HepG2 (cell line): ENCODE data around the gene NADK2. TPM values are rescaled to one million over a fixed set of nuclear protein-coding genes. Genes with fewer than 3 reads are reported as not detected.
A peak's percentile ranks its signal among the peaks of the same experiment; 100 is the strongest.

Source experiments
- AFF4 ChIP-seq: sonication (generic); formaldehyde crosslinking; IDR thresholded peaks from 2 replicates; pipeline ENCODE4 v1.4.0; 2020; ENCODE audit warnings: missing genetic modification reagents
- CBX1 ChIP-seq: IDR thresholded peaks from one replicate; pipeline ENCODE4 v1.6.1; 2016; ENCODE audit warnings: antibody characterized with exemption, low read depth
- CC2D1A ChIP-seq: sonication (generic); formaldehyde crosslinking; IDR thresholded peaks from 2 replicates; pipeline ENCODE4 v1.8.1; 2023; ENCODE audit warnings: mild to moderate bottlenecking, missing genetic modification reagents
- CCDC6 ChIP-seq: sonication (generic); formaldehyde crosslinking; IDR thresholded peaks from 2 replicates; pipeline ENCODE4 v1.8.1; 2022; ENCODE audit warnings: mild to moderate bottlenecking, missing genetic modification reagents, moderate library complexity
- ELF1 ChIP-seq: sonication (generic); formaldehyde crosslinking; IDR thresholded peaks from 2 replicates; pipeline ENCODE4 v1.4.0; 2020; ENCODE audit warnings: missing genetic modification reagents
- FLYWCH1 ChIP-seq: sonication (generic); formaldehyde crosslinking; IDR thresholded peaks from 2 replicates; pipeline ENCODE4 v1.8.1; 2023; ENCODE audit warnings: mild to moderate bottlenecking, missing genetic modification reagents
- HOXA5 ChIP-seq: sonication (generic); formaldehyde crosslinking; IDR thresholded peaks from 2 replicates; pipeline ENCODE4 v1.4.0; 2020; ENCODE audit warnings: missing genetic modification reagents
- KDM5A ChIP-seq: fragments of 200-600 bp; sonication (generic); IDR thresholded peaks from 2 replicates; pipeline ENCODE4 v1.7.0; 2018; ENCODE audit warnings: antibody characterized with exemption, mild to moderate bottlenecking, low read length, borderline replicate concordance
- KLF12 ChIP-seq: sonication (generic); formaldehyde crosslinking; IDR thresholded peaks from 2 replicates; pipeline ENCODE4 v1.4.0; 2020; ENCODE audit warnings: missing genetic modification reagents, borderline replicate concordance
- LCORL ChIP-seq, 2 experiments: fragments of 450-650 bp in 1 of 2; sonication (generic) in 1 of 2; formaldehyde crosslinking in 1 of 2; IDR thresholded peaks; 2 replicates each; pipeline versions ENCODE4 v1.5.0 to v1.6.1; 2017 to 2020; ENCODE audit warnings: antibody characterized with exemption in 1 of 2, missing genetic modification reagents in 1 of 2
- MYPOP ChIP-seq: sonication (generic); formaldehyde crosslinking; IDR thresholded peaks from 2 replicates; pipeline ENCODE4 v1.8.1; 2023; ENCODE audit warnings: mild to moderate bottlenecking, moderate library complexity, missing genetic modification reagents
- MZF1 ChIP-seq: sonication (generic); formaldehyde crosslinking; IDR thresholded peaks from 2 replicates; pipeline ENCODE4 v1.8.1; 2023; ENCODE audit warnings: mild to moderate bottlenecking, missing genetic modification reagents, borderline replicate concordance
- NPAS2 ChIP-seq: sonication (generic); formaldehyde crosslinking; IDR thresholded peaks from 2 replicates; pipeline ENCODE4 v1.8.0; 2022; ENCODE audit warnings: mild to moderate bottlenecking, missing genetic modification reagents, borderline replicate concordance
- NR2F2 ChIP-seq: IDR thresholded peaks from 2 replicates; pipeline ENCODE4 v1.6.1; 2012; ENCODE audit warnings: low read depth, inconsistent platforms, borderline replicate concordance
- SPEN ChIP-seq: sonication (generic); formaldehyde crosslinking; IDR thresholded peaks from 2 replicates; pipeline ENCODE4 v1.5.1; 2020; ENCODE audit warnings: low read depth, mild to moderate bottlenecking, missing genetic modification reagents
- TCF7L2 ChIP-seq: IDR thresholded peaks from 2 replicates; pipeline ENCODE4 v1.6.1; 2011; ENCODE audit warnings: mild to moderate bottlenecking, low read depth, low read length, moderate library complexity
- TEAD3 ChIP-seq: optimal IDR thresholded peaks from 2 replicates; pipeline ENCODE3; 2016; ENCODE audit warnings: borderline replicate concordance
- ZBTB2 ChIP-seq: sonication (generic); formaldehyde crosslinking; IDR thresholded peaks from 2 replicates; pipeline ENCODE4 v1.8.0; 2022; ENCODE audit warnings: low read depth, missing genetic modification reagents
- ZBTB39 ChIP-seq: sonication (generic); formaldehyde crosslinking; IDR thresholded peaks from 2 replicates; pipeline ENCODE4 v1.5.0; 2020; ENCODE audit warnings: missing genetic modification reagents
- ZC3H13 ChIP-seq: sonication (generic); formaldehyde crosslinking; IDR thresholded peaks from 2 replicates; pipeline ENCODE4 v1.8.1; 2023; ENCODE audit warnings: mild to moderate bottlenecking, missing genetic modification reagents, moderate library complexity
- polyA plus RNA-seq, 8 experiments: library from polyadenylated mRNA; depleted of rRNA in 3 of 8; stranded (reverse) in 7 of 8; unstranded in 1 of 8; fragments of >200 nt; fragmentation: Illumina TruSeq in 4 of 8; extraction: Trizol in 4 of 8; gene quantifications; 2 replicates each; pipeline versions ENCODE4 v1.2.1 to v1.2.3, GENCODE V29; 2011 to 2016; ENCODE audit warnings: low read depth in 4 of 8, missing spikeins in 1 of 8, mixed read lengths in 1 of 8; ENCODE audit not compliant: insufficient read depth in 1 of 8
- total RNA-seq, 5 experiments: library from RNA; depleted of rRNA; stranded (reverse); fragments of >200 nt; fragmentation: Illumina TruSeq; extraction: Trizol; gene quantifications; 2 replicates each; pipeline ENCODE4 v1.2.3, GENCODE V29; 2016; ENCODE audit warnings: low read depth in 1 of 5

NADK2 gene
- total and polyA plus RNA-seq, 2 of the 13 experiments (the other 11 are each of a cell fraction or from before 2014, with no cell fraction given) = 13.9 to 71.4 TPM

GRCh38 chr5:36241631-36242533, at the start of gene NADK2 (continued):
- TF ChIP-seq FLYWCH1 (CRISPR knock-in tag) (0 out of 2 replicates have a peak, but pooled peaks have one; percentile 35), ZBTB2 (CRISPR knock-in tag) (peak; percentile 28; the same call in 1 of the 2 replicates), ZC3H13 (CRISPR knock-in tag) (peak; percentile 77; the same call in 1 of the 2 replicates), TEAD3 (no peak), CC2D1A (CRISPR knock-in tag) (no peak), KLF12 (CRISPR knock-in tag) (0 out of 2 replicates have a peak, but pooled peaks have one; percentile 16), SPEN (CRISPR knock-in tag) (peak; percentile 74), ELF1 (CRISPR knock-in tag) (peak; percentile 55), LCORL (IDR thresholded peaks at IDR 0.05) (no peak), LCORL (CRISPR knock-in tag; IDR thresholded peaks at IDR 0.05) (peak; percentile 78), HOXA5 (CRISPR knock-in tag) (peak; percentile 72; the same call in 1 of the 2 replicates), TCF7L2 (no peak), NPAS2 (CRISPR knock-in tag) (no peak), MZF1 (no peak), NR2F2 (no peak; the same call in 1 of the 2 replicates), CBX1 (peak; percentile 13), MYPOP (CRISPR knock-in tag) (peak; percentile 75), ZBTB39 (CRISPR knock-in tag) (peak; percentile 49; the same call in 1 of the 2 replicates), AFF4 (CRISPR knock-in tag) (no peak), CCDC6 (peak; percentile 88), KDM5A (no peak)
